Endothelial cell of umbilical vein (primary cell): Measurements from ENCODE around the gene MGAT5. TPM values are rescaled to one million over a fixed set of nuclear protein-coding genes. Genes with fewer than 3 reads are reported as not detected.

Source experiments
- BruUV-seq: library from RNA; stranded (reverse); fragments of 400-500 nt; replicated peaks from 2 replicates; lab custom pipeline; 2021; lab: Mats Ljungman, UMichigan
- CTCF ChIA-PET: fragments of 300-600, 350-600 bp; sonication (Branson Sonifier 250); formaldehyde crosslinking; loops from one replicate; lab custom pipeline; 2021; ENCODE audit warnings: antibody characterized with exemption, inconsistent platforms; lab: Charles Lee
- POLR2A ChIA-PET: fragments of 300-600, 350-600 bp; sonication (Branson Sonifier 250); formaldehyde crosslinking; loops from one replicate; lab custom pipeline; 2021; ENCODE audit warnings: antibody characterized with exemption, inconsistent platforms; lab: Charles Lee
- DNase-seq: peaks from one replicate; pipeline ENCODE4 v3.0.0-alpha.2; 2011; ENCODE audit warnings: low read depth, low spot score
- FAIRE-seq: peaks from 2 replicates; lab custom pipeline; 2011; peaks lifted over from hg19 to GRCh38; lab: Jason Lieb, UNC
- H2AFZ ChIP-seq: 2 replicates; pipeline ENCODE4 v1.6.0; 2012; ENCODE audit warnings: low read depth, low read length, control low read depth, inconsistent platforms
- H3K27ac ChIP-seq: 2 replicates; pipeline ENCODE4 v1.5.1; 2011; ENCODE audit warnings: low read depth, mild to moderate bottlenecking, control low read depth, low read length, moderate library complexity; ENCODE audit not compliant: insufficient read depth
- H3K27me3 ChIP-seq, 2 experiments: 2 replicates each; pipeline versions ENCODE4 v1.6.0 to v1.6.1; 2011; ENCODE audit warnings: low read length in 2 of 2, mixed read lengths in 1 of 2; ENCODE audit not compliant: control insufficient read depth in 2 of 2, insufficient read depth in 2 of 2
- H3K36me3 ChIP-seq, 2 experiments: 2 replicates in 1 of 2; 3 replicates in 1 of 2; pipeline ENCODE4 v1.5.1; 2011; ENCODE audit warnings: low read length in 2 of 2, mild to moderate bottlenecking in 1 of 2, moderate library complexity in 1 of 2; ENCODE audit not compliant: control insufficient read depth in 2 of 2, insufficient read depth in 2 of 2; ENCODE audit errors: extremely low read depth in 1 of 2
- H3K4me1 ChIP-seq: 3 replicates; pipeline ENCODE4 v1.5.1; 2011; ENCODE audit warnings: mild to moderate bottlenecking, low read length; ENCODE audit not compliant: control insufficient read depth, insufficient read depth; ENCODE audit errors: extremely low read depth
- H3K4me2 ChIP-seq: 2 replicates; pipeline ENCODE4 v1.6.1; 2011; ENCODE audit warnings: low read length, control low read depth, mixed read lengths; ENCODE audit not compliant: insufficient read depth
- H3K4me3 ChIP-seq, 3 experiments: fragments of 200-600 bp in 1 of 3; sonication (generic), shearing (Covaris generic) in 1 of 3; replicated peaks in 1 of 3; 2 replicates each; pipeline ENCODE4 v1.5.1; 2011 to 2016; ENCODE audit warnings: control low read depth in 3 of 3, low read length in 3 of 3, mild to moderate bottlenecking in 2 of 3, inconsistent platforms in 1 of 3, low read depth in 1 of 3, moderate library complexity in 1 of 3; ENCODE audit not compliant: insufficient read depth in 1 of 3
- H3K79me2 ChIP-seq: 2 replicates; pipeline ENCODE4 v1.6.0; 2012; ENCODE audit warnings: low read length, inconsistent platforms; ENCODE audit not compliant: control insufficient read depth, insufficient read depth
- H3K9ac ChIP-seq: replicated peaks from 2 replicates; pipeline ENCODE3; 2011; ENCODE audit warnings: low read length, control low read depth; ENCODE audit not compliant: insufficient read depth; ENCODE audit errors: extremely low read depth
- H3K9me1 ChIP-seq: replicated peaks from 3 replicates; pipeline ENCODE4 v1.6.0; 2011; ENCODE audit warnings: mild to moderate bottlenecking, low read length; ENCODE audit not compliant: control insufficient read depth, insufficient read depth; ENCODE audit errors: extremely low read depth
- H3K9me3 ChIP-seq: replicated peaks from 2 replicates; pipeline ENCODE4 v1.5.1; 2012; ENCODE audit warnings: low read length, inconsistent platforms; ENCODE audit not compliant: control insufficient read depth, insufficient read depth
- H4K20me1 ChIP-seq: replicated peaks from 2 replicates; pipeline ENCODE3; 2011; ENCODE audit warnings: mild to moderate bottlenecking, low read length; ENCODE audit not compliant: control insufficient read depth, insufficient read depth; ENCODE audit errors: extremely low read depth
- CTCF ChIP-seq, 2 donors: IDR thresholded peaks; 1 replicate in 1 of 2; 2 replicates in 1 of 2; pipeline ENCODE4 v1.5.1; 2011; ENCODE audit warnings: low read length in 2 of 2, mild to moderate bottlenecking in 2 of 2, moderate library complexity in 2 of 2, control low read depth in 1 of 2, inconsistent platforms in 1 of 2, low read depth in 1 of 2; ENCODE audit not compliant: insufficient read depth in 1 of 2; ENCODE audit errors: extremely low read depth in 1 of 2
- EZH2 ChIP-seq: IDR thresholded peaks from 2 replicates; pipeline ENCODE4 v1.6.1; 2012; ENCODE audit warnings: borderline replicate concordance, low read depth, mild to moderate bottlenecking, moderate library complexity, low read length, inconsistent platforms; ENCODE audit not compliant: severe bottlenecking
- FOS ChIP-seq: IDR thresholded peaks from 2 replicates; pipeline ENCODE4 v1.6.1; 2011; ENCODE audit warnings: mild to moderate bottlenecking, low read length, moderate library complexity, borderline replicate concordance; ENCODE audit not compliant: insufficient read depth
- GATA2 ChIP-seq: IDR thresholded peaks from 2 replicates; pipeline ENCODE4 v1.7.0; 2011; ENCODE audit warnings: low read depth, mild to moderate bottlenecking, moderate library complexity, mixed read lengths, low read length; ENCODE audit not compliant: insufficient read length, insufficient read depth
- JUN ChIP-seq: IDR thresholded peaks from 2 replicates; pipeline ENCODE4 v1.6.1; 2011; ENCODE audit warnings: borderline replicate concordance, low read depth; ENCODE audit not compliant: insufficient read length, insufficient read depth
- MAX ChIP-seq: IDR thresholded peaks from 2 replicates; pipeline ENCODE4 v1.6.1; 2011; ENCODE audit not compliant: insufficient read depth, insufficient read length
- MYC ChIP-seq: IDR thresholded peaks from one replicate; pipeline ENCODE4 v1.6.1; 2011; ENCODE audit warnings: mild to moderate bottlenecking, low read depth, low read length
- POLR2A ChIP-seq: IDR thresholded peaks from 2 replicates; pipeline ENCODE4 v1.6.1; 2012; ENCODE audit warnings: low read depth, mild to moderate bottlenecking, control low read depth, low read length
- POLR2AphosphoS5 ChIP-seq: IDR thresholded peaks from 2 replicates; pipeline ENCODE4 v1.6.1; 2012; ENCODE audit warnings: low read depth, mild to moderate bottlenecking, control low read depth, low read length, moderate library complexity; ENCODE audit not compliant: insufficient read depth
- dilution Hi-C: fragments of 300-500 bp; cut with MboI; formaldehyde crosslinking; loops from one replicate; pipeline ENCODE4 v1.15.0; 2019; ENCODE audit warnings: low sequenced_read_pairs; ENCODE audit not compliant: extremely low pct_ligation_motif_present
- intact Hi-C: fragments of 100-400 bp; cut with micrococcal nuclease; formaldehyde crosslinking; loops from one replicate; pipeline ENCODE4 v1.10.0; 2022
- polyA plus RNA-seq, 4 experiments: library from polyadenylated mRNA; depleted of rRNA in 3 of 4; stranded (reverse) in 3 of 4; unstranded in 1 of 4; fragments of >200 nt; gene quantifications; 2 replicates each; pipeline versions ENCODE4 v1.2.1 to v1.2.3, GENCODE V29; 2011 to 2012; ENCODE audit warnings: missing spikeins in 1 of 4
- total RNA-seq: library from RNA; stranded (reverse); gene quantifications from 2 replicates; pipeline ENCODE4 v1.2.3, GENCODE V29; 2021

The MGAT5 gene
- total and polyA plus RNA-seq, 2 donors (not counting 3 experiments of a cell fraction or from before 2014, with no cell fraction given), result 17.7 to 84.1 TPM

GRCh38 chr2:134452042-134452733 lies 198.3 kb downstream of the MGAT5 start:
- no peaks in the 10 kb centered on the region for H3K79me2 ChIP-seq
- no peaks in the 10 kb centered on the region for H4K20me1 ChIP-seq
- H3K9me1 ChIP-seq, result no peaks in the 10 kb centered on the region
- H3K27me3 ChIP-seq, result no peaks in the 10 kb centered on the region
- H3K9me3 ChIP-seq, result no peaks in the 10 kb centered on the region
- no peak overlapping the region for H3K4me2 ChIP-seq
- CTCF ChIA-PET, result interaction anchor here (1.0 to 11.1 kb wide), 28 partner anchors 8 to 566 kb away, joined by 3 to 234 read pairs (median 16); partner anchors contain the start of genes CCNT2 and MGAT5
- POLR2A ChIA-PET, result no interaction called here
- peaks cover 0 to 2% of the 10 kb centered on the region in 2 experiments for H3K36me3 ChIP-seq
- intact Hi-C loops, result loop anchor here (5.0 kb wide), 1 partner anchor 245 kb away; no protein-coding TSS in a partner anchor
- peaks cover 5% of the 10 kb centered on the region for H3K4me1 ChIP-seq
- BruUV-seq, result no TSS peak
- no peak overlapping the region for H3K4me3 ChIP-seq
- TF ChIP-seq MAX (no peak), JUN (no peak), MYC (no peak), EZH2 (no peak), POLR2A (no peak), GATA2 (no peak), POLR2AphosphoS5 (no peak), CTCF (IDR thresholded peaks at IDR 0.05; ENCODE audit: extremely low read depth in 1 of 2, insufficient read depth in 1 of 2, low read depth in 1 of 2, low read length in 2 of 2) (no peak), FOS (no peak)
- FAIRE-seq, result no peak
- dilution Hi-C loops, result no loop called here
- H2AFZ ChIP-seq, result no peak overlapping the region
- DNase-seq, result no peak
- H3K27ac ChIP-seq, result no peak overlapping the region
- no peak overlapping the region for H3K9ac ChIP-seq
